ENCODE measurements around the gene SPTBN1.
A peak's percentile ranks its signal among the peaks of the same experiment; 100 is the strongest.

Gene SPTBN1

GRCh38 chr2:54704688-54705605 is 248.8 kb downstream of the SPTBN1 start:
- DNase-seq (ENCODE audit: low read depth) = peak; percentile 74
- H3K4me3 ChIP-seq (ENCODE audit: low read depth, low read length) = no peak overlapping the region
- TF ChIP-seq POLR2A (IDR thresholded peaks at IDR 0.05; ENCODE audit: extremely low read depth, insufficient read length) (no peak), CTCF (IDR thresholded peaks at IDR 0.05; ENCODE audit: low read depth, low read length) (peak; percentile 28)

GRCh38 chr2:54706622-54707021 is 250.5 kb downstream of the SPTBN1 start:
- TF ChIP-seq MYC (IDR thresholded peaks at IDR 0.05; ENCODE audit: low read depth, low read length) (no peak), POLR2A (IDR thresholded peaks at IDR 0.05; ENCODE audit: extremely low read depth, insufficient read length) (no peak), CTCF (IDR thresholded peaks at IDR 0.05; ENCODE audit: low read depth, low read length) (no peak), MAX (IDR thresholded peaks at IDR 0.05; ENCODE audit: low read depth, low read length) (no peak)
- no peak overlapping the region for H3K4me3 ChIP-seq (ENCODE audit: low read depth, low read length)

GRCh38 chr2:54708584-54709335 is 252.6 kb downstream of the SPTBN1 start:
- H3K4me3 ChIP-seq (ENCODE audit: low read depth, low read length) = no peak overlapping the region
- DNase-seq (ENCODE audit: low read depth) = no peak
- no peak for TF ChIP-seq CTCF (IDR thresholded peaks at IDR 0.05; ENCODE audit: low read depth, low read length)
- TF ChIP-seq POLR2A (IDR thresholded peaks at IDR 0.05; ENCODE audit: extremely low read depth, insufficient read length) = no peak
- TF ChIP-seq MAX (IDR thresholded peaks at IDR 0.05; ENCODE audit: low read depth, low read length) = no peak
- no peak for TF ChIP-seq MYC (IDR thresholded peaks at IDR 0.05; ENCODE audit: low read depth, low read length)

More at GRCh38 chr2:54706622-54707021, 250.5 kb downstream of the SPTBN1 start:
- no peak for DNase-seq (ENCODE audit: low read depth)

- TF ChIP-seq POLR2A (IDR thresholded peaks at IDR 0.05; ENCODE audit: extremely low read depth, insufficient read length) (no peak), MAX (IDR thresholded peaks at IDR 0.05; ENCODE audit: low read depth, low read length) (no peak), MYC (IDR thresholded peaks at IDR 0.05; ENCODE audit: low read depth, low read length) (no peak), CTCF (IDR thresholded peaks at IDR 0.05; ENCODE audit: low read depth, low read length) (no peak)
- no peak for DNase-seq (ENCODE audit: low read depth)
- no peak overlapping the region for H3K4me3 ChIP-seq (ENCODE audit: low read depth, low read length)
Observed at GRCh38 chr2:54709336-54709809, 253.2 kb downstream of the SPTBN1 start.

- TF ChIP-seq CTCF (IDR thresholded peaks at IDR 0.05; ENCODE audit: low read depth, low read length) (no peak), MYC (IDR thresholded peaks at IDR 0.05; ENCODE audit: low read depth, low read length) (no peak), MAX (IDR thresholded peaks at IDR 0.05; ENCODE audit: low read depth, low read length) (no peak), POLR2A (IDR thresholded peaks at IDR 0.05; ENCODE audit: extremely low read depth, insufficient read length) (no peak)
- DNase-seq (ENCODE audit: low read depth) = no peak
- H3K4me3 ChIP-seq (ENCODE audit: low read depth, low read length) = no peak overlapping the region
Observed at GRCh38 chr2:54710216-54710615, 254.1 kb downstream of the SPTBN1 start.
